ENCODE measurements around the gene EPHB2. TPM values are rescaled to one million over a fixed set of nuclear protein-coding genes. Genes with fewer than 3 reads are reported as not detected.

Gene EPHB2
- total RNA-seq, 1 donor from 2014 or later, result 3.9 TPM

DNA sequence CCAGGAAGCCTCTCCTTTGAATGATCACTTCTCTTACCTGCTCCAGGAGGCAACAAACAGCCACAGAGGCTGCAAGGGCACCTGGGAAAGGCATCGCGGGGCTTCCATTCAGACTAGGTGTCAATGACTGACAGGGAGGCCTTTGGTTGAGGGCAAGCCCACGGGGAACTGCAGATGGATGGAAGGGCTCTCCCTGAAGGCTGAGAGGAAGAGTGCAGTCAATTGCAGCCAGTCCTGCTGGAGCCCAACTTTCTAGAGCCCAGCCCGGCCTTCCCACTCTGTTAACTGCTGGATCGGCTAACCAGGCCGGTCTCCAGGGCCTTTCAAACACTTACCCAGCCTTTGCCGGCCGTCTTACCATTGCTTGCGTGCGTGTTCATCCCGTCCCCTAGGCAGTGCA, 172.8 kb downstream of the EPHB2 start:
- intact Hi-C loops (cut with DNase I), result no loop called here
- H3K27me3 ChIP-seq, result no peaks in the 10 kb centered on the region
- TF ChIP-seq POLR2A (IDR thresholded peaks at IDR 0.05), result no peak
- TF ChIP-seq, protein P1, sequence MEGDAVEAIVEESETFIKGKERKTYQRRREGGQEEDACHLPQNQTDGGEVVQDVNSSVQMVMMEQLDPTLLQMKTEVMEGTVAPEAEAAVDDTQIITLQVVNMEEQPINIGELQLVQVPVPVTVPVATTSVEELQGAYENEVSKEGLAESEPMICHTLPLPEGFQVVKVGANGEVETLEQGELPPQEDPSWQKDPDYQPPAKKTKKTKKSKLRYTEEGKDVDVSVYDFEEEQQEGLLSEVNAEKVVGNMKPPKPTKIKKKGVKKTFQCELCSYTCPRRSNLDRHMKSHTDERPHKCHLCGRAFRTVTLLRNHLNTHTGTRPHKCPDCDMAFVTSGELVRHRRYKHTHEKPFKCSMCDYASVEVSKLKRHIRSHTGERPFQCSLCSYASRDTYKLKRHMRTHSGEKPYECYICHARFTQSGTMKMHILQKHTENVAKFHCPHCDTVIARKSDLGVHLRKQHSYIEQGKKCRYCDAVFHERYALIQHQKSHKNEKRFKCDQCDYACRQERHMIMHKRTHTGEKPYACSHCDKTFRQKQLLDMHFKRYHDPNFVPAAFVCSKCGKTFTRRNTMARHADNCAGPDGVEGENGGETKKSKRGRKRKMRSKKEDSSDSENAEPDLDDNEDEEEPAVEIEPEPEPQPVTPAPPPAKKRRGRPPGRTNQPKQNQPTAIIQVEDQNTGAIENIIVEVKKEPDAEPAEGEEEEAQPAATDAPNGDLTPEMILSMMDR (IDR thresholded peaks at IDR 0.05), result no peak
- no peak overlapping the region for H3K27ac ChIP-seq
- H3K4me3 ChIP-seq, result no peak overlapping the region
- H3K9me3 ChIP-seq, result no peaks in the 10 kb centered on the region
- no peaks in the 10 kb centered on the region for H3K36me3 ChIP-seq
- peaks cover 5% of the 10 kb centered on the region for H3K4me1 ChIP-seq
- no peak for DNase-seq (ENCODE audit: extremely low spot score in 2 of 2)

- Histone ChIP-seq H3K36me3 (no peaks in the 10 kb centered on the region), H3K9me3 (no peaks in the 10 kb centered on the region), H3K27me3 (no peaks in the 10 kb centered on the region), H3K27ac (no peak overlapping the region), H3K4me3 (no peak overlapping the region), H3K4me1 (peaks cover 5% of the 10 kb centered on the region)
- DNase-seq (ENCODE audit: extremely low spot score in 2 of 2), result no peak
- TF ChIP-seq, protein P1 (IDR thresholded peaks at IDR 0.05), result no peak
- TF ChIP-seq POLR2AphosphoS5 (IDR thresholded peaks at IDR 0.05; ENCODE audit: insufficient read depth in 1 of 2, low read depth in 1 of 2), result no peak
- TF ChIP-seq POLR2A (IDR thresholded peaks at IDR 0.05), result no peak
- intact Hi-C loops (cut with DNase I), result no loop called here
Measured at GRCh38 chr1:22884806-22885530, 174.3 kb downstream of the EPHB2 start.

DNA sequence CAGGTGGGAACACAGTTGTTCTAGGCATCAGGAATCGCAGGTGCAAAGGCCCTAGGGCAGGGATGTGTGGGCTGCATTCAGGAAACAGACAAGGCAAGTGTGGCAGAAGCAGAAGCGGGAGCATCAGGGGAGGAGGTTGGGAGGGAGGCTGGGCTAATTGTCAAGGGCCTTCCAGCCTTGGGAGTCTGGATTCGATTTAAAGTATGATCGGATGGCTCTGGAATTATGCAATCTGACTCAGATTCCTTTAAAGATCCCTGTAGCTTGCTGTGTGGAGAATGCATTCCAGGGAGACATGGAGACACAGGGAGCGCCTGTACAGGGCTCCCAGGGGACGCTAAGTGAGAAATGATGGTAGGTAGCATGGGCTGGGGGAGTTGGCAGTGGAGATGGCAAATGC, 175.6 kb downstream of the EPHB2 start:
- DNase-seq (ENCODE audit: extremely low spot score in 2 of 2), result no peak
- TF ChIP-seq POLR2A (IDR thresholded peaks at IDR 0.05), result no peak
- TF ChIP-seq POLR2AphosphoS5 (IDR thresholded peaks at IDR 0.05; ENCODE audit: insufficient read depth in 1 of 2, low read depth in 1 of 2), result no peak
- TF ChIP-seq, protein P1 (IDR thresholded peaks at IDR 0.05), result no peak
- peaks cover 5% of the 10 kb centered on the region for H3K4me1 ChIP-seq
- H3K27me3 ChIP-seq, result no peaks in the 10 kb centered on the region
- intact Hi-C loops (cut with DNase I), result no loop called here
- no peak overlapping the region for H3K27ac ChIP-seq
- no peaks in the 10 kb centered on the region for H3K36me3 ChIP-seq
- H3K9me3 ChIP-seq, result no peaks in the 10 kb centered on the region
- no peak overlapping the region for H3K4me3 ChIP-seq

- Histone ChIP-seq H3K4me3 (no peak overlapping the region), H3K4me1 (peaks cover 5% of the 10 kb centered on the region), H3K36me3 (no peaks in the 10 kb centered on the region), H3K9me3 (no peaks in the 10 kb centered on the region), H3K27me3 (no peaks in the 10 kb centered on the region), H3K27ac (no peak overlapping the region)
- intact Hi-C loops (cut with DNase I), result no loop called here
- no peak for DNase-seq (ENCODE audit: extremely low spot score in 2 of 2)
- TF ChIP-seq POLR2A (IDR thresholded peaks at IDR 0.05) (no peak), POLR2AphosphoS5 (IDR thresholded peaks at IDR 0.05; ENCODE audit: insufficient read depth in 1 of 2, low read depth in 1 of 2) (no peak)
- TF ChIP-seq, protein P1 (IDR thresholded peaks at IDR 0.05), result no peak
Measured at GRCh38 chr1:22887491-22887890, 176.9 kb downstream of the EPHB2 start.

DNA sequence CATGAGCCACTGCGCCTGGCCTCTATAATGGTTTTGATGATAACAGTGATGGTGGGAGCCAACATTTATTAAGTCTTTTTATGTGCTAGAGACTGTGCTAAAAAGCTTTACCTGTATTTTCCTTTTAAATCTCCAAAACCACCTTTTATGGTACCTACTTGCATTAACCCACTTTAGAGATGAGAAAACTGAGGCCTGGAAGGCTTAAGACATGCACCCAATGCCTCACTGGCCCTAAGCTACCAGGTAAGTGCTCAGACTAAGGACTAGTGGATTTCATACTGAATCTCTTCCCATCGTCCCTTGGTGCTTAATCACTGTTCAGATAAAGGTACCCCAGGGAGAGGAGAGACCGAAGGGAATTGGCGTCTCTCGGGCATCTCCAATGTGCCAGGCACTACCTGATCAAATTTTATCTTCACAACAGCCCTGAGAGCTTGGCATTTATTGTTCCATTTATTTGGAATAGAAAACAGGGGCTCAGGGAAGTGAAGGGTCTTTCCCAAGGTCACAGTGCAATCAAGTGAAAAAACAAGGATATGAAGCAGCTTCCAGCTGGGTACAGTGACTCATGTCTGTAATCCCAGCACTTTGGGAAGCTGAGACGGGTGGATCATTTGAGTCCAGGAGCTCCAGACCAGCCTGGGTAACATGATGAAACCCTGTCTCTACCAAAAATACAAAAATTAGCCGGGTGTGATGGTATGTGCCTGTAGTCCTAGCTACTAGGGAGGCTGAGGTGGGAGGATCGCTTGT, 177.9 kb downstream of the EPHB2 start:
- H3K9me3 ChIP-seq, result no peaks in the 10 kb centered on the region
- no peak overlapping the region for H3K27ac ChIP-seq
- H3K27me3 ChIP-seq, result no peaks in the 10 kb centered on the region
- TF ChIP-seq POLR2A (IDR thresholded peaks at IDR 0.05) (no peak), POLR2AphosphoS5 (IDR thresholded peaks at IDR 0.05; ENCODE audit: insufficient read depth in 1 of 2, low read depth in 1 of 2) (no peak)
- TF ChIP-seq, protein P1 (IDR thresholded peaks at IDR 0.05), result no peak
- H3K36me3 ChIP-seq, result no peaks in the 10 kb centered on the region
- intact Hi-C loops (cut with DNase I), result no loop called here
- no peak for DNase-seq (ENCODE audit: extremely low spot score in 2 of 2)
- peaks cover 5% of the 10 kb centered on the region for H3K4me1 ChIP-seq
- no peak overlapping the region for H3K4me3 ChIP-seq

Measured in vagina (tissue), 2 donors.